ENCODE results near the gene DUSP1.

The DUSP1 gene

DNA sequence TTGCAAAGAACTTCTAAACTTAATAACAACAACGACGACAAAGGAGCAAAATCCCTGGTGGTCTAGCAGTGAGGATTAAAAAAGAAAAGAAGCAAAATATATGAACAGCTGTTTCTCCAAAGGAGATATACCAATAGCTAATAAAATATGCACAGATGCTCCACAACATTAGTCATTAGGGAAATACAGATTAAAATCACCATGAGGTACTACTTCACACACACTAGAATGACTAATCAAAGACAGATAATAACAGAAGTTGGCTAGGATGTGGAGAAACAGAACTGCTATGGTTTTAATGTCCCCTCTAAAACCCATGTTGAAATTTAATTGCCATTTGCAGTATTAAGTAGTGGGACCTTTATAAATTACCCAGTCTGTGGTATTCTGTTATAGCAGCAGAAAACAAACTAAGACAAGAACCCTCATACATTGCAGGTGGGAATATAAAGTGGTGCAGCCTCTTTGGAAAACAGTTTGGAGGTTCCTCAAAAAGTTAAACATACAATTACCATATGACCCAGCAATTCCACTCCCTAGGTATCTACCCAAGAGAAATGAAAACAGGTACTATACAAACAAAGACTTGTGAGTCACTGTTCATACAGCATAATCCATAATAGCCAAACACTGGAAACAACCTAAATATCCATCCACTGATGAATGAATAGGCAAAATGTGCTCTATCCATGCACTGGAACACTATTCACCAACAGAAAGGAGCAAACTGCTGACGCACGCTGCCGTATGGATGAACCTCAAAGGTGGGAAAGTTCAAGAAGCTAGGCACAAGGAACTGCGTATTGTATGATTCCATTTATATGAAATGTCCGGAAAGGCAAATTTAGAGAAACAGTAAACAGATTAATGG lies 11.4 kb upstream of the DUSP1 start:
- DNase-seq (ENCODE audit: insufficient read length, low spot score): no peak
- no peak for FAIRE-seq

- DNase-seq (ENCODE audit: insufficient read length, low spot score) (no peak), FAIRE-seq (no peak)
Observed at GRCh38 chr5:172779691-172780341, 8.8 kb upstream of the DUSP1 start.

GRCh38 chr5:172777881-172778814 lies 7.2 kb upstream of the DUSP1 start:
- FAIRE-seq (no peak), DNase-seq (ENCODE audit: insufficient read length, low spot score) (no peak)

DNA sequence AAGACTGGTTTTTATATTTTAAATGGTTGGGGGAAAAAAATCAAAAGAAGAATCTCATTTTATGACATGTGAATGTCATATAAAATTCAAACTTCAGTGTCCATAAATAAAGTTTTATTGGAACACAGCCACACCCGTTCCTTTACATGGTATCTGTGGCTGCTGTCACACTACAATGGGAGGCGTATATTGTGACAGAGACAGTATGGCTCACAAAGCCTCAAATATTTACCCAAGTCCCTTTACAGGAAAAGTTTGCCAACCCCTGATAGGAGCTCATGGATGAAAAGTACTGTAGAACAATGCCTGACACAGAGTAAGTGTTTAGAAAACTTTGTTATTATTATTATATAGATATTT lies 5.2 kb upstream of the DUSP1 start:
- FAIRE-seq (no peak), DNase-seq (ENCODE audit: insufficient read length, low spot score) (no peak)

DNA sequence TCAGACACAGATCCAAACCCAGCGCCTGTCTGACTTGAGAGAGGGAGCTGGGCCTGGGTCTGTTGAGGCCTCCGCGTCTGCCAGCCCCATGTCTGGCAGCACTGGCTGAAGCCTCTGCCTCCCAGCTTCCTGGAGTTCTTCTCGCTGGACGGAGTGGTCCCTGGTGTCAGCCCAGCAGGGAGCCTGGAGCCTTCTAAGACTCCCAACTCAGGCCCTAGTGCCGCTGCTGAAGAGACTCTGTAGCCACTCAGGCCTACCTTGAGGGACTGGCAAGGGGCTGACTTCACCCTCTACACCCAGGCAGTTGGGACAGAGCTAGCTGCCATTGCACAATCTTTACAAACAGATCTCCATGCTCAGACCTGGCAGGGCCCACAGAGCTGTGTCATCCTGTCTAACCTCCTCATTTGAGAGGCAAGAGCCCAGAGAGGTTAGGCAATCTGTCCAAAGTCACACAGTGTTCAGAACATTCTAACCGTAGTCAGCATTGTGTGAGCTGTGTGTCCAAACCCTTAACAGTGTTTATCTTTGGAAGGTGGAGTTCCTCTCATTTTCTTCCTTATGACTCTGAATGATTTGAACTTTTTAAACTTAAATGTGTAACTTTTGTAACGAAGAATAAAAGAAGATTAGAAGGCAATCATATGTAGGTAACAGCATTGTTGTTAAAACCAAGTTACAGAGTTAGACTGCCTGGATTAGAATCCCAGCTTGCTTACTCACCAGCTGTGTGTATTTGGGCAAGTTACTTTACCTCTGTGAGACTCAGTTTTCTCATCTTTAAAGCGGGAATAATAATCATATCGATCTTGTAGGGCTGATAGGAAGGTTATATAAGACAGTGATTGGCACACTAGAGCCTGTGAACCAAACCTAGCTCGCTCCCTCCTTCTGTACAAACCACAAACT lies 4.6 kb upstream of the DUSP1 start:
- no peak for FAIRE-seq

DNA sequence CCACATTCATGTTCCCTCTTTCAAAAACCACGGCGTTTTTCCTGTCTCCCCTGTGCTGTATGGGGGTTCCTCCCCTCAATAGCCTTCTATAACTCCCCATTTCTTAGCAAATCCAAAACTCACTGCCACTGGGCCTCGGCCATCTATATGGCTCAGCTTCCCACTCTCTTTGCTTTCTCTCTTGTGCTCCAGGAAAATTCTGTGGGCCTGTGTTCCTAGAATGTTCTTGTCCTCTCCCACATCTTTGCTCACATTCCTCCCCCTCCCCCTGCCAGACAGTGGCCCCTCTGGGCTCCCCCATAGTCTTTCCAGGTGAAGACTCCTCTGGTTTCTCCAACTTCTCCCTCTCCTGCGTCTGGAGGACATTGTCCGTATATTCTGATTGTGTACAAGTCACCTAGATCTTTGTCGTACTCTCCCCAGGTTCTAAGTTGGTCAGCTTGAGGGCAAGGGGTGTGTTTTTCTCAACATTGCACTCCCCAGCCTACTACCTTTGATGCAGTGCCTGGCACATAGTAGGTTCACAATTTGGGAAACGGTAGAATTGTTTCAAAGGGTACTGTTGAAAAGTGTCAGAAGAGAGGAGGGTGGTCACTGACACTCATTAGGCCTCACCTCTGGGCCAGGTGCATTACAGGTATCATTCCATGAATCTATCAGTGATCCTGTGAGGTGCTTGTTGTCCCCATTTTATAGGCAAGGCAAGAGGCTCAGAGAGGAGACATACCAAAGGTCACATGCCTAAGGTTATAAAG lies 3.7 kb upstream of the DUSP1 start:
- DNase-seq (ENCODE audit: insufficient read length, low spot score): no peak
- FAIRE-seq: no peak

More for the DNA sequence above, 4.6 kb upstream of the DUSP1 start:
- DNase-seq (ENCODE audit: insufficient read length, low spot score): no peak

GRCh38 chr5:172773481-172774469 lies 2.8 kb upstream of the DUSP1 start:
- DNase-seq (ENCODE audit: insufficient read length, low spot score) (no peak), FAIRE-seq (no peak)

DNA sequence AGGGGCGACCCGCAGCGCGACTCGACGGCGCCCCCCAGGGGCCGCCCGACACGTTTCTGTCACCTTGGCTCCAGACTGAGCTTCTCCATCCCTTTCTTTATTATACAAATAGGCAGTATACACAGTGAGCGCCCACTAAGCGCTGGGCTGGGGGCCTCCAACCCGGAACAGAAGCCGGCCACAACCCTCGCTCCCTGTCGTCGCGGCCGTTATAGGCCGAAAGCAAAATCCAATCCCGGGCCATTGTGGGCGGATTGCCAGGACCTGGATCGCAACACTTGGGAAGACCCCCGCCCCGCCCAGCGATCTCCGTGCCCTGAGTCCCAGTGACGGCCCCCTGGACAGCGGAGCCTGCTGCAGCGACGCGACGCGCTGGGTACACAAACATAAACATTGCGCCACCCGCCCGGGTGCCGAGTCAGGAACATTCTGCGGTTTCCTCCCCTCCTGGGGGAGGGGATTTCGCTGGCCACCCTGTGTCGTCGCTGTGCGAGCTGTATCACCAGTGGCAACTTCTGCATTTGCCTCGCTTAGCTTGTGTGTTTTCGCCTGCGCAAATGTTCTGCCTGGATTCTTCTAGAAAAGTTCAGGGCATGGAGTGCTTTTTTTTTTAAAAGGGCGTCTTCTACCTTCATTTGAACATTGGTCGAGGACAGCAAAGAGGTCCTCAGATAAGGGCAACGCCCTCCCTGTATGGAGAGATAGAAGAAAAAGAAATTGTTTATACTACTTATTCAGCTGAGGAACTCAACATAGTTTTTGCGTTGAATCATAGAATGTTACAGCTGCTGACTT lies 1.3 kb upstream of the DUSP1 start:
- no peak for FAIRE-seq
- DNase-seq (ENCODE audit: insufficient read length, low spot score): peak; percentile 72

DNA sequence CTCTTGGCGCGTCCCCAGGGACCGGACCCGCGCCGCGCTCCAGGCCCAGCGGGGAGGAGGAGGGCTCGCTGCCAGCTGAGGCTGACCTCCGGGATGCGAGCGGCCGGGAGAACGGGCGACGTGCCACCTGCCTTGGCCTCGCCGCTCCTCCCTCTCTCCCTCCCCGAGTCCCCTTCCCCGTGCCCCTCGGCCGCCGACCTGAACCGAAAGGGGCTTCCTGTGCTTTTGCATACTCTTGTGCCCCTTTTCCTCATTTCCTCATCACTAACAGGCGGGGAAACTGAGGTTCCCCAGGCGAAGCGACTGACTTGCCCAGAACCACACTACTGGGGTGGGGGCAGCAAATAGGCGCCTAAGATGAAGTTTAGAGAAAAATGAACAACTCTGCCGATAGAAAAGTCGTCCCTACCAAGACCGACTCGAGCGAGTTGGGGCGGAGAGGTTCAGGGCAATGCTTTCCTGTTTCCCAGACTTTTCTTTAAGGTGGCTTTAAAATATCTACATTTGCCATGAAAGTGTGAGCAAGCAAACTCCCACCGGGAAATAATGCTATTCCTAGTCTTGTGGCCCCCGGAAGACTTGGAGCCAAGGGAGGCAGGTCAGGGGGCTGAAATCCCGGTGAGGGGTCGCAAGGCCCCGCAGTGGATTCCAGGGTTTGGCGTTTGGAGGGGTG lies 580 bp upstream of the DUSP1 start:
- FAIRE-seq (no peak), DNase-seq (ENCODE audit: insufficient read length, low spot score) (no peak)

- FAIRE-seq: no peak
- no peak for DNase-seq (ENCODE audit: insufficient read length, low spot score)
Observed at GRCh38 chr5:172770374-172770674, 671 bp downstream of the DUSP1 start.

- DNase-seq (ENCODE audit: insufficient read length, low spot score): no peak
- no peak for FAIRE-seq
Observed at GRCh38 chr5:172769616-172770373, 1.2 kb downstream of the DUSP1 start.

DNA sequence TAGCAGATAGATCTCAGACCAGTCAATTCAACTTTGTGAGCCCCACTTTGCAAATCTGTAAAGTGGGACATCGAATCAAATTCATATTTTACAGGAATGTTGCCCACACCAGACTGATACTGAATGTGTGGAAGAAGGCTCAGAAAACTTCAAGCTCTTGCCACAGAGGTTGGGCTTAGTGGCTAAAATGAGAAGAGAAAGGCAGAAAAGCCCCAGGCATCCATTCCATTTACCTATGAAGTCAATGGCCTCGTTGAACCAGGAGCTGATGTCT lies 1.7 kb downstream of the DUSP1 start:
- DNase-seq (ENCODE audit: insufficient read length, low spot score) (no peak), FAIRE-seq (no peak)

DNA sequence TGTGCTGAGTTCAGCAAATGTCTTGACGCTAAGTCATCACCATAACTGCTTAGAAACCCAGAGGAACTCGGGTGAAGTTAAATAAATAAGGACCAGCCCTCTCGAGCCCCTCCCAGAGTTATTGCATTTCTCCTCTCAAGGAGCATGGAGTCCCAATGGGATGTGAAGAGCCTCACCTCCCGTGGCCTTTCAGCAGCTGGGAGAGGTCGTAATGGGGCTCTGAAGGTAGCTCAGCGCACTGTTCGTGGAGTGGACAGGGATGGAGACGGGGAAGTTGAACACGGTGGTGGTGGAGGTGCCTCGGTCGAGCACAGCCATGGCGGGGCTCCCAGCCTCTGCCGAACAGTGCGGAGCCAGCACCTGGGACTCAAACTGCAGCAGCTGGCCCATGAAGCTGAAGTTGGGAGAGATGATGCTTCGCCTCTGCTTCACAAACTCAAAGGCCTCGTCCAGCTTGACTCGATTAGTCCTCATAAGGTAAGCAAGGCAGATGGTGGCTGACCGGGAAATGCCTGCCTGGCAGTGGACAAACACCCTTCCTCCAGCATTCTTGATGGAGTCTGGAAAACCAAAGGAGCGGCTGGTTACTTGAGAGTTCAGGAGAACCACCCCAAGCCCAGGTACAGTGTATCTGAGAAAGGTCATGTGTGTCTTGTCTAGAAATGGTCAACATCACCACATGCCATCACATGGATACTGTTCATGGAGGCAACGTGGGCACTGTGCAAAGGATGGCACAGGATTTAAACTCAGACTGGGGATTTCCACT lies 2.2 kb downstream of the DUSP1 start:
- no peak for DNase-seq (ENCODE audit: insufficient read length, low spot score)
- no peak for FAIRE-seq

- FAIRE-seq (no peak), DNase-seq (ENCODE audit: insufficient read length, low spot score) (no peak)
Observed at GRCh38 chr5:172768098-172768572, 2.9 kb downstream of the DUSP1 start.

DNA sequence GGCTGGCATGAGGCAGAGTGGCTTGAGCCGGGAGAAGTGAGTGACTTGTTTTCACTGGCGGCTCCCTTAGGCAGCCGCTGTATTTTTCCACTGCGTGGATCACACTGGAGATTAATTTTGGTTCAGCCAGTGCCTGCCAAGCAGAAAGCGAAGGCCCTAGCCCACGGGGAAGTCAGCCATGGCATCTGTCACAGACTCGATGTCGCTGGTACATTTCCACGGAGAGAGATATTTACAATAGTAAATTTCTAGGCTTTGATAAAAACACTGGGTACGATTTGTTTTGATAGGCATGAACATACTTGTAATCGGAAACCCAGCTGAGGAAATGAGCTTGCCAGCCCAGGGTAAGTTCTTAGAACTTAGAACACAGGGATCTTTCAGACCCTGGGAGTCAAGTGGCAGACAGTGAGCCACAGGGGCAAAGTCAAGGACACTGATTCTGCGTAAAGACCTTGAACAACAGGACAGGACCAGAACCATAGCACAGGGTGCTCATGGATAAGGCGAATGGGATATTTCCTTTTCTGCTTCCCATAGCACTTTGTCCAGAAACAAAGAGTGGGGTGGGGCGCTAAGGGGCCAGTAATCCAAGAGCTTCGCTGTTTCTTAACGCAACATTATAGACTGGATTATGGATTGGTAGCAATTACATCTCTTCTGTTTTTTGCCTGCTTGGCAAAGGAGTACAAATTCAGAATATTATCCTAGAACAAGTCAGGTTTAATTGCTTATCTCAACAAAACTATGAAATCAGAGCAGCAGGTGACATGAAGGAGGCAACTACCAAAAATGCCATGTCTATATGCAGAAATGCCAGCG lies 4.5 kb downstream of the DUSP1 start:
- FAIRE-seq (no peak), DNase-seq (ENCODE audit: insufficient read length, low spot score) (no peak)

All from HTR-8/SVneo (cell line).